ENCODE results near the gene TRAIP.

- TF ChIP-seq, protein P1, sequence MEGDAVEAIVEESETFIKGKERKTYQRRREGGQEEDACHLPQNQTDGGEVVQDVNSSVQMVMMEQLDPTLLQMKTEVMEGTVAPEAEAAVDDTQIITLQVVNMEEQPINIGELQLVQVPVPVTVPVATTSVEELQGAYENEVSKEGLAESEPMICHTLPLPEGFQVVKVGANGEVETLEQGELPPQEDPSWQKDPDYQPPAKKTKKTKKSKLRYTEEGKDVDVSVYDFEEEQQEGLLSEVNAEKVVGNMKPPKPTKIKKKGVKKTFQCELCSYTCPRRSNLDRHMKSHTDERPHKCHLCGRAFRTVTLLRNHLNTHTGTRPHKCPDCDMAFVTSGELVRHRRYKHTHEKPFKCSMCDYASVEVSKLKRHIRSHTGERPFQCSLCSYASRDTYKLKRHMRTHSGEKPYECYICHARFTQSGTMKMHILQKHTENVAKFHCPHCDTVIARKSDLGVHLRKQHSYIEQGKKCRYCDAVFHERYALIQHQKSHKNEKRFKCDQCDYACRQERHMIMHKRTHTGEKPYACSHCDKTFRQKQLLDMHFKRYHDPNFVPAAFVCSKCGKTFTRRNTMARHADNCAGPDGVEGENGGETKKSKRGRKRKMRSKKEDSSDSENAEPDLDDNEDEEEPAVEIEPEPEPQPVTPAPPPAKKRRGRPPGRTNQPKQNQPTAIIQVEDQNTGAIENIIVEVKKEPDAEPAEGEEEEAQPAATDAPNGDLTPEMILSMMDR (IDR thresholded peaks at IDR 0.05; ENCODE audit: low read depth, low read length), result no peak
- TF ChIP-seq EZH2phosphoT487 (IDR thresholded peaks at IDR 0.05; ENCODE audit: low read depth), result no peak
Measured at GRCh38 chr3:49867400-49867799, 11.0 kb upstream of the TRAIP start.
